ENCODE data around the gene PITRM1.
"Not testable (repeated sequence)": the region's sequence is repeated elsewhere in the genome, so short reads cannot be mapped to it uniquely, and the experiment has no call there.

The PITRM1 gene

GRCh38 chr10:3198900-3199299, 26.3 kb upstream of the PITRM1 start:
- no peak for DNase-seq

- peak in 1 of 2 experiments; percentile 68 for DNase-seq
Observed at GRCh38 chr10:3197348-3198003, 24.9 kb upstream of the PITRM1 start.

- DNase-seq = no peak
Observed at GRCh38 chr10:3196958-3197347, 24.4 kb upstream of the PITRM1 start.

GRCh38 chr10:3196482-3196881, 23.9 kb upstream of the PITRM1 start:
- DNase-seq = no peak

GRCh38 chr10:3195726-3196125, 23.1 kb upstream of the PITRM1 start:
- no peak for DNase-seq

GRCh38 chr10:3195286-3195685, 22.7 kb upstream of the PITRM1 start:
- DNase-seq = no peak

- no peak for DNase-seq
Observed at GRCh38 chr10:3194871-3195270, 22.3 kb upstream of the PITRM1 start.

- DNase-seq = no peak
Observed at GRCh38 chr10:3193751-3194150, 21.2 kb upstream of the PITRM1 start.

- peak in 1 of 2 experiments; percentile 56 for DNase-seq
Observed at GRCh38 chr10:3192856-3193635, 20.5 kb upstream of the PITRM1 start.

- DNase-seq = no peak
Observed at GRCh38 chr10:3190817-3191216, 18.2 kb upstream of the PITRM1 start.

- DNase-seq = not testable (repeated sequence)
Observed at GRCh38 chr10:3187229-3187628, 14.6 kb upstream of the PITRM1 start.

- DNase-seq = no peak
Observed at GRCh38 chr10:3186368-3186767, 13.8 kb upstream of the PITRM1 start.

- no peak for DNase-seq
Observed at GRCh38 chr10:3185386-3185785, 12.8 kb upstream of the PITRM1 start.

- DNase-seq = no peak
Observed at GRCh38 chr10:3180355-3181025, 7.9 kb upstream of the PITRM1 start.

- no peak for DNase-seq
Observed at GRCh38 chr10:3179174-3179573, 6.6 kb upstream of the PITRM1 start.

- no peak for DNase-seq
Observed at GRCh38 chr10:3178042-3178441, 5.5 kb upstream of the PITRM1 start.

- no peak for DNase-seq
Observed at GRCh38 chr10:3173171-3173878, 743 bp upstream of the PITRM1 start.

GRCh38 chr10:3172081-3172445, 519 bp downstream of the PITRM1 start:
- no peak for DNase-seq

GRCh38 chr10:3171488-3171887, 1.1 kb downstream of the PITRM1 start:
- not testable (repeated sequence) for DNase-seq

GRCh38 chr10:3169673-3170072, 2.9 kb downstream of the PITRM1 start:
- DNase-seq = no peak

- DNase-seq = no peak
Observed at GRCh38 chr10:3169271-3169670, 3.3 kb downstream of the PITRM1 start.

- DNase-seq = no peak
Observed at GRCh38 chr10:3167611-3168330, 4.8 kb downstream of the PITRM1 start.
